Measurements from ENCODE around the gene CCDC12.

The CCDC12 gene

DNA sequence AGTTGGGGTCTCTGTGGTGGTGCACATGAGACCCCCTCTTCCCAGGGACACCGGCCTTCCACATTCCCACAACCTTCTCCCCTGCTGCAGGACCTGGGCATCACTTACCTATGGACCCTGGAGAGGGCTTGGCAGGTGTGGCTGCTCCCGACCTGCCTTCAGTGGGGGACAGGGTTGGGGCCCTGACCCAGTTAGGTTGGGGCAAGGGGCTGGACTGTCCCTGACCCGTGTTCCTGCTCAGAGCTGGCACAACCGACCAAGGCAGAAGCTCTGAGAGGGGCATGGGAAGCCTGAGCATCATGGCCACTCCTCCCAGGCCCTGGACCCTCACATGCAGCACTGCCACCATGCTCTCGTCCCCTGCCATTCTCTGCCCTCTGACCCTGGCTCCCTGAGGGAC, 9.0 kb upstream of the CCDC12 start:
- no peaks in the 10 kb centered on the region for H3K36me3 ChIP-seq (ENCODE audit: low read length)
- H3K79me2 ChIP-seq (ENCODE audit: insufficient read depth, low read length): 0 out of 2 replicates have a peak, but pooled peaks cover 6% of the 10 kb centered on the region
- no peak for TF ChIP-seq EZH2phosphoT487 (conservative IDR thresholded peaks at IDR 0.05; ENCODE audit: low read length)
- TF ChIP-seq, protein P1, sequence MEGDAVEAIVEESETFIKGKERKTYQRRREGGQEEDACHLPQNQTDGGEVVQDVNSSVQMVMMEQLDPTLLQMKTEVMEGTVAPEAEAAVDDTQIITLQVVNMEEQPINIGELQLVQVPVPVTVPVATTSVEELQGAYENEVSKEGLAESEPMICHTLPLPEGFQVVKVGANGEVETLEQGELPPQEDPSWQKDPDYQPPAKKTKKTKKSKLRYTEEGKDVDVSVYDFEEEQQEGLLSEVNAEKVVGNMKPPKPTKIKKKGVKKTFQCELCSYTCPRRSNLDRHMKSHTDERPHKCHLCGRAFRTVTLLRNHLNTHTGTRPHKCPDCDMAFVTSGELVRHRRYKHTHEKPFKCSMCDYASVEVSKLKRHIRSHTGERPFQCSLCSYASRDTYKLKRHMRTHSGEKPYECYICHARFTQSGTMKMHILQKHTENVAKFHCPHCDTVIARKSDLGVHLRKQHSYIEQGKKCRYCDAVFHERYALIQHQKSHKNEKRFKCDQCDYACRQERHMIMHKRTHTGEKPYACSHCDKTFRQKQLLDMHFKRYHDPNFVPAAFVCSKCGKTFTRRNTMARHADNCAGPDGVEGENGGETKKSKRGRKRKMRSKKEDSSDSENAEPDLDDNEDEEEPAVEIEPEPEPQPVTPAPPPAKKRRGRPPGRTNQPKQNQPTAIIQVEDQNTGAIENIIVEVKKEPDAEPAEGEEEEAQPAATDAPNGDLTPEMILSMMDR (IDR thresholded peaks at IDR 0.05; ENCODE audit: insufficient read depth, low read length, poor library complexity, severe bottlenecking): no peak
- no peak overlapping the region for H2AFZ ChIP-seq (ENCODE audit: low read depth, low read length, severe bottlenecking)
- no peaks in the 10 kb centered on the region for H3K9me3 ChIP-seq (ENCODE audit: insufficient read depth, low read length)
- H3K9me2 ChIP-seq (replicated peaks; ENCODE audit: insufficient read depth, low read length): no peaks in the 10 kb centered on the region
- H3K9ac ChIP-seq (ENCODE audit: low read length): no peak overlapping the region
- no peak overlapping the region for H3K4me3 ChIP-seq (ENCODE audit: insufficient read depth, low read length, poor library complexity, severe bottlenecking)
- no peaks in the 10 kb centered on the region for H4K20me1 ChIP-seq (ENCODE audit: low read depth, low read length)
- H3K27ac ChIP-seq (ENCODE audit: low read depth, low read length): no peak overlapping the region
- H3F3A ChIP-seq (ENCODE audit: insufficient read depth): no peaks in the 10 kb centered on the region
- H3K4me2 ChIP-seq (ENCODE audit: low read depth, low read length, poor library complexity, severe bottlenecking): no peak overlapping the region
- H3K27me3 ChIP-seq (ENCODE audit: low read length): no peaks in the 10 kb centered on the region

DNA sequence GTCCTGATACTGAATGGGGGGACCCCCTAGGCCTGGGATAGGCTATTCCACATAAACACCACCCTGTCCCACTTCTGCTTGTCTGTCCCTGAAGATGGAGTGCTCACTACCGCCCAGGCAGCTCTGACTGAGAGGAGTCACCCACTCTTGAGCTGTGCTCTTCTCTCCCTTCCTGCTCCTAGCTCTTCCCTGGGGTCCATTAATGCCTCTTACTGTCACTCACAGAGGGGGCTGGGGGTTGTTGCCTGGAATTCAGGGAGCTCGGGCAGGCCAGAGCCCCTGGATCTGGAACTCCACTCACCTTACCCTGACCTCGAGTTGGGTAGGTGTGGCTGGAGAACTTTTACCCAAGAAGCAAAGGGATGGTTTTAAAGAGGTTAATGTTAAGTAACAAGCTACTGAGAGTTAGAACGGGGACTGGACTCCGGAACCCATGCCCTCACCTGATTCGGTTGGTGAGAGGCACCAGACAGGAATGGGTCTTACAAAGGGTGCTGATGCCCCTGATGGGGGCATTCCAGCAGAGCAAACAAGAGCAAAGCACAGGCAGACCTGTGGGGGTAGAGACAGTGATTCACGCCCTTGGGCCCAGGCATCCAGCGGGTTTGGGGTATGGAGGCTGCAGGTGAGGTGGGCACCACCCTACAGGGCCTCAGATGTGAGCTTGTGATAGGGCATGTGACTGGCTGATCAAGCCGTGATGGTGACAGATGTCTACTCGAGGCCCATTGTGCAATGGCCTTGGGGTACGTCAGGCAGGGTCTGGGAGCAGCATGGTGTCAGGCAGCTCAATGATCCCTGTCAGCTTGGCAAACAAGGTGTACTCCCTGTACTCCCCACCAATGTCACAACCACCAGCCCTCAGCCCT, 8.3 kb upstream of the CCDC12 start:
- Histone ChIP-seq H3K4me2 (ENCODE audit: low read depth, low read length, poor library complexity, severe bottlenecking) (no peak overlapping the region), H3K9me3 (ENCODE audit: insufficient read depth, low read length) (no peaks in the 10 kb centered on the region), H3K79me2 (ENCODE audit: insufficient read depth, low read length) (peaks cover 10% of the 10 kb centered on the region; the same call in 1 of the 2 replicates), H3K4me3 (ENCODE audit: insufficient read depth, low read length, poor library complexity, severe bottlenecking) (no peak overlapping the region), H3K36me3 (ENCODE audit: low read length) (no peaks in the 10 kb centered on the region), H3K9ac (ENCODE audit: low read length) (no peak overlapping the region), H3F3A (ENCODE audit: insufficient read depth) (no peaks in the 10 kb centered on the region), H3K27ac (ENCODE audit: low read depth, low read length) (no peak overlapping the region), H2AFZ (ENCODE audit: low read depth, low read length, severe bottlenecking) (no peak overlapping the region), H3K27me3 (ENCODE audit: low read length) (no peaks in the 10 kb centered on the region), H4K20me1 (ENCODE audit: low read depth, low read length) (no peaks in the 10 kb centered on the region), H3K9me2 (replicated peaks; ENCODE audit: insufficient read depth, low read length) (no peaks in the 10 kb centered on the region)
- TF ChIP-seq EZH2phosphoT487 (conservative IDR thresholded peaks at IDR 0.05; ENCODE audit: low read length): no peak
- TF ChIP-seq, protein P1 (IDR thresholded peaks at IDR 0.05; ENCODE audit: insufficient read depth, low read length, poor library complexity, severe bottlenecking): no peak

DNA sequence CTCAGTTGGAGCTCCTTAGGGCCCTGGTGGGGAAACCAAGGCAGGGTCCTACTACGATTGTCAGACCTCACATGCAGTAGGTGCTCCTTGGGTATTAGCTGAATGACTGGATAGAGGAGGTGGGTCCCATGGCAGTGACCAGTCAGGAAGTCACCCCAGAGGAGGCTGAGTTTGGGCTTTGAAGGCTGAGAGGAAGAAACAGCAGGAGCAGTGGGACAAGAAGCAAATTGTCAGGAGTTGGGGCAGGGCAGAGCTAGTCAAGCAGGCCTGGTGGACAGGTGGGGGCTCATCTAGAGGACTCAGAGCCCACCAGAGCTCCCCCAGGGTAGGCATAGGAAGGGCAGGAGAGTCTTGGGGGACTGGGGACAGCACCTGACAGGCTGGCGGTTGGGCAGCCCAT, 6.0 kb upstream of the CCDC12 start:
- Histone ChIP-seq H3K79me2 (ENCODE audit: insufficient read depth, low read length) (peaks cover 10% of the 10 kb centered on the region; the same call in 1 of the 2 replicates), H3K36me3 (ENCODE audit: low read length) (no peaks in the 10 kb centered on the region), H3K4me2 (ENCODE audit: low read depth, low read length, poor library complexity, severe bottlenecking) (no peak overlapping the region), H3K9ac (ENCODE audit: low read length) (no peak overlapping the region), H3K4me3 (ENCODE audit: insufficient read depth, low read length, poor library complexity, severe bottlenecking) (no peak overlapping the region), H3K27me3 (ENCODE audit: low read length) (no peaks in the 10 kb centered on the region), H3K9me2 (replicated peaks; ENCODE audit: insufficient read depth, low read length) (no peaks in the 10 kb centered on the region), H4K20me1 (ENCODE audit: low read depth, low read length) (no peaks in the 10 kb centered on the region), H3K9me3 (ENCODE audit: insufficient read depth, low read length) (no peaks in the 10 kb centered on the region), H2AFZ (ENCODE audit: low read depth, low read length, severe bottlenecking) (no peak overlapping the region), H3K27ac (ENCODE audit: low read depth, low read length) (no peak overlapping the region), H3F3A (ENCODE audit: insufficient read depth) (no peaks in the 10 kb centered on the region)
- TF ChIP-seq EZH2phosphoT487 (conservative IDR thresholded peaks at IDR 0.05; ENCODE audit: low read length): no peak
- TF ChIP-seq, protein P1 (IDR thresholded peaks at IDR 0.05; ENCODE audit: insufficient read depth, low read length, poor library complexity, severe bottlenecking): no peak

Data from SU-DHL-6 (cell line).